CD4-positive, alpha-beta T cell treated with Interleukin-12 subunit alpha and Interleukin-12 subunit beta, for 1 hour (primary cell): ENCODE data around the gene SENP8.

Experiments
- DNase-seq: peaks from one replicate; pipeline ENCODE4 v3.0.0-alpha.2; 2020

Gene SENP8

GRCh38 chr15:72116731-72117485 lies 1.3 kb upstream of the SENP8 start:
- DNase-seq: no peak

GRCh38 chr15:72117486-72118016 lies 652 bp upstream of the SENP8 start:
- DNase-seq: peak; percentile 67

GRCh38 chr15:72124218-72124617 lies 6.0 kb downstream of the SENP8 start:
- DNase-seq: no peak

DNA sequence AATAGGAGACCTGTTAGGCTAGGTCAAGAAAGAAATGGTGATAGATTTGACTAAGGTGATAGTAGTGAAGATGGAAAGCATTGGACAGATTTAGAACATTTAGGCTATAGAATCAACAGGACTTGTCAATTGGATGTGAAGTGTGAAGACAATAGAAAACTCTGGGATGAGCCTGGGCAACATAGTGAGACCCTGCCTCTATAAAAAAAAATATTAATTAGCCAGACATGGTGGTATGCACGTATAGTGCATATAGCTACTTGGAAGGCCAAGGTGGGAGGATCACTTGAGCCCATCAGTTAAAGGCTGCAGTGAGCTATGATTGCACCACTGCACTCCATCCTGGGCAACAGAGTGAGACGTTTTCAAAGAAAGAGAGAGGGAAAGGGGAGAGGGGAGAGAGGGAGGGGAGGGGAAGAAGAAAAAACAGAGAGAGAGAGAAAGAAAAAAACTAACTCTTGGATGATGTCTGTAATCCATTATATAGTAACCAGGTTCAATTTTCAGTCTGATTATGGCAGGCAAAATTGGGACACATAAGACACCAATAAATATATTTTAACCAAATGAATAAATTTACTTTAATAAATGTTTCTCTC lies 9.6 kb downstream of the SENP8 start:
- DNase-seq: no peak

- no peak for DNase-seq
These were observed 10.2 kb downstream of the SENP8 start for GRCh38 chr15:72128359-72128758.

DNA sequence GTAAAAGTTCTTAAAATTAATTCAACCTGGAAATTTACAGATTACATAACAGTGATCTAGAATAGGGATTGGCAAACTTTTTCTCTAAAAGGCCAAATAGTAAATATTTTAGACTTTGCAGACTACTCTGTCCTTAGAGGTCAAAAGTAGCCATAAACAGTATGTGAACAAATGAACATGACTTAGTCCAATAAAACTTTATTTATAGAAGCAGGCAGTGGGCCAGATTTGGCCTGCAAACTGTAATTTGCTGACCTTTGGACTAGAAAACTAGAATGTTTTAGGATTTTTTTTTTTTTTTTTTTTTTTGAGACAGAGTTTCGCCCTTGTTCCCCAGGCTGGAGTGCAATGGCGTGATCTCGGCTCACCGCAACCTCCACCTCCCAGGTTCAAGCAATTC lies 12.1 kb downstream of the SENP8 start:
- no peak for DNase-seq

- DNase-seq: no peak
These were observed 13.7 kb downstream of the SENP8 start for GRCh38 chr15:72131922-72132321.

- DNase-seq: no peak
These were observed 15.0 kb downstream of the SENP8 start for GRCh38 chr15:72133211-72133610.

DNA sequence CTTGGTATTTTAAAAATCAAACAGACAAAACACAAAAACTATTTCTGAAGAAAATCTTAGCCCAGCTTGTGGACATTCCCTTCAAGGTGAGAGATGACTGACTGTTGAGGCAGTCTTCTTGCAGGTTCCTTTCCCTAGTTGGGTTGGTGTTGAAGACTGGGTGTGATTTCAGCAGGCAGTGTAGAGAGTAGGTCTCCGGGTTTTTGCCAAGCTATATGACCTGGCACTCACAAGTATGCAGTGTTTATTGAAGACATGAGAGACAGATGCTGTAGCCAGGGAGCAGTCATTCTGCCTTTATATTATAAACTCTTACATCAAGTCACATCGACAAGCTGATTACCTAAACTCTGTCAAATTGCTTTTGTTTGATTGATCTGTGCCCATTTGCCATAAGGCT lies 17.5 kb downstream of the SENP8 start:
- no peak for DNase-seq

GRCh38 chr15:72136170-72137051 lies 18.2 kb downstream of the SENP8 start:
- no peak for DNase-seq

DNA sequence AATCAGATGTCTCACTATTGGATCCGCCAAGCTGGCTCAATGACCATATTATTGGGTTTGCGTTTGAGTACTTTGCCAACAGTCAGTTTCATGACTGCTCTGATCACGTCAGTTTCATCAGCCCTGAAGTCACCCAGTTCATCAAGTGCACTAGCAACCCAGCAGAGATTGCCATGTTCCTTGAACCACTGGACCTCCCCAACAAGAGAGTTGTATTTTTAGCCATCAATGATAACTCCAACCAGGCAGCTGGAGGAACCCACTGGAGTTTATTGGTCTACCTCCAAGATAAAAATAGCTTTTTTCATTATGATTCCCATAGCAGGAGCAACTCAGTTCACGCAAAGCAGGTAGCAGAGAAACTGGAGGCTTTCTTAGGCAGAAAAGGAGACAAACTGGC lies 21.5 kb downstream of the SENP8 start:
- no peak for DNase-seq

DNA sequence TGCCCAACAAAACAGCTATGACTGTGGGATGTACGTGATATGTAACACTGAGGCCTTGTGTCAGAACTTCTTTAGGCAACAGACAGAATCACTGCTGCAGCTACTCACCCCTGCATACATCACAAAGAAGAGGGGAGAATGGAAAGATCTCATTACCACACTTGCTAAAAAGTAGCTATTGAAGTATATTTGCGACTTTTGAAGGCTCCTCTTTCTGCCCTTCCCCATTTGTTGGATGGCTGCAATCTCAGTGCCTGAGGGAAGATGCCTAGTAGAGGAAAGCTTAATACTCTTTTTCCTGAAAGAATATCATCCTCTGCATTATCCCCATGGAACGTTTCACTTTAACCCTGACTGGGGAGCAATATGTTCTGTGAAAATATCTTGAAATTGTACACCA lies 21.9 kb downstream of the SENP8 start:
- no peak for DNase-seq

GRCh38 chr15:72141171-72142084 lies 23.2 kb downstream of the SENP8 start:
- DNase-seq: no peak

- DNase-seq: no peak
These were observed 28.0 kb downstream of the SENP8 start for GRCh38 chr15:72146221-72146620.

DNA sequence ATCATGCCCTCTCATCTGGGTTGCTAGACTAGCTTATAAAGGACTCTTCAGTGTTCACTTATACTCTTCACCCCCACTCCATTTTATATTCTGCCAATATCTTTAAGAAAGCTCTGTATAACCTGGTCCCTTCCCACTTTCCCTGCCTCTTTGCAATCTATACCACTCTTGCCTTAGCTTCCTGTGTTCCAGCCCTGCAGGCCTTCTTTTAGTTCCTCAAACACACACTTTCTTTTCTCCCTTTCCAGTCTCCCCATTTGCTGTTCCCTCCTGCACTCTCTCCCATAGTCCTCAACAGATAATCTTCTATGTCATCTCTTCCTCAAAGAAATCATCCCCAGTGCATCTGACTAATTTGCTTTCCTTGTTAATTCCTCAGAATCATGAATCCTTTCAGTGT lies 28.7 kb downstream of the SENP8 start:
- no peak for DNase-seq

DNA sequence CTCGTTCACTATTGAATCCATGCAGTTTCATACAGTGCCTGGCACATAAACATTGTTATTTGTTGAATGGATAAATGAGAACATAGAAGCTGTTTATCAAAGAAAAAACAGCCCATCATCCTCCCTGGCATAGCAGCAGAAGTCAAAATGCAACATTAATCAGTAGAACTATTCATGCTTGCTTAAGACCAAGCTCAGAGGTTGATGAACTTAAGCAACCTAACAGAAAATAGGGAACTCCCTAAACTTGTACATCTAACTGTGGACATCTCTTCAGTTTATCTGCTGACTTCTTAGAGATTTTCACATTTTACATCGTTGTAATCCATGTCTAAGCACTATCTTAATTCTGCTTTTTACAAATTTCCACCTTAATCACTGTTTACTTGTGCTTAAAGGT lies 29.2 kb downstream of the SENP8 start:
- DNase-seq: no peak

GRCh38 chr15:72153269-72154000 lies 35.2 kb downstream of the SENP8 start:
- no peak for DNase-seq

DNA sequence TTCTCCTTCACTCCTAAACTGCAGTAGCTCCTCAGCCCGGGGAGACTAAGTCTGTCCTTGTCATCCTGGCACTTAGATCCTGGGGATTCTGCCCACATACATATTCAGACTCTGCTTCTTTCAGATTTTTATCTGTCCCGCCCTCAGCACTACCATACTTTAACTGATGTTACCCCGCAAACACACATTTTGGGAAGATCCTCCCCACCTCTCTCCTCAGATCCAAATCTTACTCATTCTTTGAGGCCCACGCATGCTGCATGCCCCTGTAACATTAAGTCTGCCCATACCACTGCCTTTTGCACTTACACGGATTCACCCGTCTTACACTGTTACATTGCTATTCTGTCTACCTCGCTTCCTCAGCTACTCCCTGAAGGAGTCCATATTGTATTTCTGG lies 36.1 kb downstream of the SENP8 start:
- no peak for DNase-seq

DNA sequence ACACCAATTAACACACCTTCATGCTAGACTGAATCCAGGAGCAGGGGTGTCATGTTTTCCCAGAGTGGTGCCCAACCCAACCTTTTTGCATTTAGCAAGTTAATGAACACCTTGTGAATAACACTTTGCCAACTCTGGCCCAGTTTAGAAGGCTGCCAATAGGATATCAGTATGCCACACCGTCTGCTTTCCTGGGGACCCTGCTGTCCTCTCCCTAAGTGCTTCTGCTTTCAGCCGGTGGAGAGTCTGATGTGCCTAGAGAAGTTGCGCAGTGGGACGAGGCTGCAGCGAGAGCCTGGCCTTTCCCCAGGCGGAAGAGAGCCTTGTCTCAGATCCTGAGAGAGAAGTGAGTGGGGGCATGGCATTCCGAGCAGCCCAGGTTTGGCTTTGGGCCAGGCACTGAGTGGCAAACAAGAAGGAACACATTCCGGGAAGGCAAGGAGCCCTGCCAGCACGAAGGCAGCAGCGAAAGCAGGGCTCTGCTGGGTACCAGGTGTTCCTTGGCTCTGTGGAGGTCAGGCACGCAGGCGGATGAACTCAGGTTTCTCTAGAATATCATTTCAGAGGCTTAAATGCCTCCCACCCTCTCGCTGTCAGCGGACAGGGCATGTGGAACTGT lies 36.9 kb downstream of the SENP8 start:
- no peak for DNase-seq

GRCh38 chr15:72155635-72156616 lies 37.7 kb downstream of the SENP8 start:
- DNase-seq: peak; percentile 73
